Ovary (tissue), 9 donors: ENCODE data around the gene USF2. TPM values are rescaled to one million over a fixed set of nuclear protein-coding genes. Genes with fewer than 3 reads are reported as not detected.
"Not testable (repeated sequence)": the region's sequence is repeated elsewhere in the genome, so short reads cannot be mapped to it uniquely, and the experiment has no call there.

Source experiments
- DNase-seq, 5 donors: peaks; one replicate each; pipeline ENCODE4 v3.0.0-alpha.2; 2019 to 2020
- H3K27ac ChIP-seq, 2 donors: fragments of 200-600 bp; one replicate each; pipeline versions ENCODE4 v1.5.1 to v1.8.0; 2019 to 2022
- H3K27me3 ChIP-seq: fragments of 200-600 bp; one replicate; pipeline ENCODE4 v1.8.0; 2022
- H3K36me3 ChIP-seq: fragments of 200-600 bp; sonication (generic); one replicate; pipeline ENCODE4 v1.5.1; 2019
- H3K4me1 ChIP-seq: one replicate; pipeline ENCODE4 v1.8.1; 2013; ENCODE audit warnings: mild to moderate bottlenecking, moderate library complexity; ENCODE audit not compliant: insufficient read depth
- H3K4me3 ChIP-seq: fragments of 200-600 bp; sonication (generic); one replicate; pipeline ENCODE4 v1.5.1; 2017
- H3K9me3 ChIP-seq, 2 donors: fragments of 200-600 bp in 1 of 2; sonication (generic) in 1 of 2; one replicate each; pipeline versions ENCODE4 v1.5.1 to v1.8.1; 2013 to 2019; ENCODE audit warnings: mild to moderate bottlenecking in 1 of 2, moderate library complexity in 1 of 2
- CTCF ChIP-seq, 3 donors: fragments of 450-650 bp in 2 of 3; fragments of 200-600 bp in 1 of 3; IDR thresholded peaks; one replicate each; pipeline versions ENCODE4 v1.5.1 to v1.8.0; 2016 to 2022; ENCODE audit warnings: antibody characterized with exemption in 3 of 3, mild to moderate bottlenecking in 1 of 3
- EP300 ChIP-seq: sonication (generic); formaldehyde crosslinking; IDR thresholded peaks from one replicate; pipeline ENCODE4 v1.6.1; 2017; ENCODE audit warnings: antibody characterized with exemption
- POLR2A ChIP-seq: fragments of 450-650 bp; IDR thresholded peaks from one replicate; pipeline ENCODE4 v1.6.1; 2017; ENCODE audit warnings: antibody characterized with exemption, mild to moderate bottlenecking, moderate library complexity
- WGBS, 3 donors: extraction: QIAGEN DNeasy Blood & Tissue Kit in 1 of 3; methylation state at CpG; one replicate each; pipeline versions ENCODE4 v1.1.5 to v1.1.7; 2013 to 2017; 5-methylcytosine and 5-hydroxymethylcytosine counted together
- intact Hi-C, 4 donors: fragments of 100-400 bp; cut with DNase I; formaldehyde crosslinking; loops; one replicate each; pipeline versions ENCODE4 v1.11.0 to v1.15.1; 2022 to 2023
- polyA plus RNA-seq, 2 donors: library from polyadenylated mRNA; stranded (reverse); fragments of 200-250 nt in 1 of 2; fragments of 350-450 nt in 1 of 2; fragmentation: Illumina TruSeq in 1 of 2; extraction: RNeasy Lipid Tissue Mini Kit (QIAGEN cat#74804) in 1 of 2; gene quantifications; one replicate each; pipeline ENCODE4 v1.2.3, GENCODE V29; 2013 to 2014
- total RNA-seq, 7 donors: library from RNA; depleted of rRNA in 2 of 7; stranded (reverse); fragments of >200 nt in 2 of 7; fragmentation: NEBNext Ultra II Directional in 3 of 7; extraction: Animal tissue kit (Norgen Biotek cat#: 25700) in 3 of 7; gene quantifications; one replicate each; pipeline versions ENCODE4 v1.1.0 to v1.2.4, GENCODE V29; 2016 to 2023
- donor health status: DM: no; HTN: no; CAD: no; lungs with moderate emphysema.
- donor health status: DM: no; HTN: no; CAD: no.
- donor health status: Bipolar disorder and iron deficiency.
- donor health status: DM: yes; HTN: yes; CAD: no.
- donor health status: DM: no; HTN: no; CAD: no.
- donor health status: DM: yes; HTN: yes; CAD: no.

USF2 gene
- total and polyA plus RNA-seq, 9 donors: 105 to 218 (median 159) TPM

- H3K27ac ChIP-seq: no peak overlapping the region
- TF ChIP-seq POLR2A: no peak
- no peak for TF ChIP-seq EP300
- no peak for TF ChIP-seq CTCF (IDR thresholded peaks at IDR 0.05)
- intact Hi-C loops: no loop called here
- H3K36me3 ChIP-seq: no peaks in the 10 kb centered on the region
- no peak overlapping the region for H3K4me3 ChIP-seq
- 83 to 86% (median 85%) methylated on average over 8 of the region's 8 CpGs for WGBS, 3 donors
- no peak for DNase-seq
- H3K9me3 ChIP-seq: no peaks in the 10 kb centered on the region
- H3K27me3 ChIP-seq: no peaks in the 10 kb centered on the region
- no peaks in the 10 kb centered on the region for H3K4me1 ChIP-seq
These were observed 39.2 kb upstream of the USF2 start for GRCh38 chr19:35229601-35230000.

DNA sequence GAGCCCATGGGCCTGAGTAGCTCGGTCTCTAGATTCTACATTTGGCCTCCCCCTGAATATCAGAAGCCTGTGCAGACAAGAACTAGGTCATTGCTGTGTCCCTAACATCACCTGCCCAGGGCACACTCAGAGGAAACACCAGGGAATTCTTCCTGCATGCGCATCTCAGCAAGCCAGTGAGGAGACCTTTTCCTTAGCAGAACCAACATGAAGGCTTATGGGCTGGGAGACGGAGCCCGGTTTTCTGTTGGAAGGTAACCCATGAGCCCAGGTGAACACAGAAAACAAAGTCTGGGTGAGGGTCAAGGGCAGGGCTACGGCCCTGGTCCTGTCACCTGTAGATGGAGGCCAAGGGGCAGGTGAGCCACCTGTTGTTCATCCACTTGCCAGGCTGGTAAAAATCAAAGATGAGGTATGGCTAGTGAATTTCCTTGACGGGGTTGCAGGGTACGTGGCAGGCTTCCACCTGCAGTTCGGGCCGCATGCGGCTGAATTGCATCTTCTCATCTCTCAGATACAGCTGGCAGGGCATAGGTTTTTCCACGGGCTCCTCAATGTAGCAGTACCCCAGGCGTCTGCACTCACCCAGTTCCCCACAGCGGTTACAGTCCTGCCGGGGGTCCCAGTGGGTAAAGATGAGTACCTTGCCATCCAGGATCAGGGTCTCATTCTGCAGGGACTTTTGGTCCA, 36.7 kb upstream of the USF2 start:
- Histone ChIP-seq H3K9me3 (no peaks in the 10 kb centered on the region), H3K4me3 (no peak overlapping the region), H3K27me3 (no peaks in the 10 kb centered on the region), H3K4me1 (no peaks in the 10 kb centered on the region), H3K36me3 (no peaks in the 10 kb centered on the region), H3K27ac (no peak overlapping the region)
- no peak for DNase-seq
- WGBS, 3 donors: 86 to 89% (median 88%) methylated on average over 14 of the region's 14 CpGs
- intact Hi-C loops: no loop called here
- TF ChIP-seq EP300 (no peak), CTCF (IDR thresholded peaks at IDR 0.05) (no peak), POLR2A (no peak)

- no peaks in the 10 kb centered on the region for H3K27me3 ChIP-seq
- H3K9me3 ChIP-seq: no peaks in the 10 kb centered on the region
- 54 to 62% (median 60%) methylated on average over 5 of the region's 5 CpGs for WGBS, 3 donors
- H3K4me1 ChIP-seq: no peaks in the 10 kb centered on the region
- no peak for DNase-seq
- no peak for TF ChIP-seq CTCF (IDR thresholded peaks at IDR 0.05)
- no peak for TF ChIP-seq POLR2A
- no peak for TF ChIP-seq EP300
- H3K27ac ChIP-seq: no peak overlapping the region
- no peaks in the 10 kb centered on the region for H3K36me3 ChIP-seq
- no peak overlapping the region for H3K4me3 ChIP-seq
- intact Hi-C loops: no loop called here
These were observed 35.9 kb upstream of the USF2 start for GRCh38 chr19:35232912-35233311.

DNA sequence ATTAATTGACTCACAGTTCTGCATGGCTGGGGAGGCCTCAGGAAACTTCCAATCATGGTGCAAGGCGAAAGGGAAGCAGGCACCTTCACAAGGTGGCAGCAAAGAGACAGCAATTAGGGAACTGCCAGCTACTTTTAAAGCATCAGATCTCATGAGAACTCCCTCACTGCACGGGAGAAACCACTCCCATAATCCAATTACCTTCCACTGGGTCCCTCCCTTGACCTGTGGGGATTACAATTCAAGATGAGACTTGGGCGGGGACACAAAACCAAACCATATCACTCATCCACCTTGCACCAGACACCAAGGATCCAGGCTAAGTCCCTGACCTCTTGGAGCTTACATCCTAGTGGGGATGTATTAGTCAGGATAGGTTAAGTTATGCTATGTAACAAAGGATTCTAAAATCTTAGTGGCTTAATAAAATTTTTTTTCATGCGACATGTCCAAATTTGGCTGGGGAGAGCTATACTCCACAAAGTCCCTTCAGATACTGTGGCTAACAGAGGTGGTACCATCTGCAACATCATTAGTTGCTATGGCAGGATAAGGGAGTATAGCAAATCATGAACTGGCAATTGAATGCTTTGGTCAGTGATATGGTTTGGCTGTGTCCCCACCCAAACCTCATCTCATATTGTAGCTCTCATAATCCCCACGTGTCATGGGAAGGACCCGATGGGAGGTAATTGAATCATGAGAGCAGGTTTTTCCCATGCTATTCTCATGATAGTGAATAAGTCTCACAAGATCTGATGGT, 31.9 kb upstream of the USF2 start:
- 72 to 79% (median 73%) methylated on average over 6 of the region's 6 CpGs for WGBS, 3 donors
- Histone ChIP-seq H3K27me3 (no peaks in the 10 kb centered on the region), H3K4me1 (no peaks in the 10 kb centered on the region), H3K4me3 (no peak overlapping the region), H3K36me3 (no peaks in the 10 kb centered on the region), H3K27ac (no peak overlapping the region), H3K9me3 (no peaks in the 10 kb centered on the region)
- no peak for DNase-seq
- no peak for TF ChIP-seq CTCF (IDR thresholded peaks at IDR 0.05)
- no peak for TF ChIP-seq EP300
- no peak for TF ChIP-seq POLR2A
- intact Hi-C loops: no loop called here

DNA sequence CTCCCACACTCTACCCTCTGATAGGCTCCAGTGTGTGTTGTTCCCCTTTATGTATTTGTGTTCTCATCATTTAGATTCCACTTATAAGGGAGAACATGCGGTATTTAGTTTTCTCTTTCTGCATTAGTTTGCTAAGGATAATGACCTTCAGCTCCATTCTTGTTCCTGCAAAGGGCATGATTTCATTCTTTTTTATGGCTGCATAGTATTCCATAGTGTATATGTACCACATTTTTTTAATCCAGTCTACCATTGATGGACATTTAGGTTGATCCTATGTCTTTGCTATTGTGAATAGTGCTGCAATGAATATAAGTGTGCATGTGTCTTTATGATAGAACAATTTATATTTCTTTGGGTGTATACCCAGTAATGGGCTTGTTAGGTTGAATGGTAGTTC, 29.2 kb upstream of the USF2 start:
- H3K4me3 ChIP-seq, intact Hi-C loops, H3K4me1 ChIP-seq, H3K27ac ChIP-seq, H3K27me3 ChIP-seq, H3K36me3 ChIP-seq, H3K9me3 ChIP-seq, DNase-seq: not testable (repeated sequence)
- 84 to 90% (median 89%) methylated on average over 1 of the region's 1 CpG for WGBS, 3 donors
